HG03196 (cell line): Measurements from ENCODE around the gene GDPD3.

Experiments used
- ATAC-seq: cut with Tn5 transposase; IDR thresholded peaks from one replicate; pipeline ENCODE4 v1.9.1; 2021; ENCODE audit not compliant: unreplicated experiment

The GDPD3 gene

DNA sequence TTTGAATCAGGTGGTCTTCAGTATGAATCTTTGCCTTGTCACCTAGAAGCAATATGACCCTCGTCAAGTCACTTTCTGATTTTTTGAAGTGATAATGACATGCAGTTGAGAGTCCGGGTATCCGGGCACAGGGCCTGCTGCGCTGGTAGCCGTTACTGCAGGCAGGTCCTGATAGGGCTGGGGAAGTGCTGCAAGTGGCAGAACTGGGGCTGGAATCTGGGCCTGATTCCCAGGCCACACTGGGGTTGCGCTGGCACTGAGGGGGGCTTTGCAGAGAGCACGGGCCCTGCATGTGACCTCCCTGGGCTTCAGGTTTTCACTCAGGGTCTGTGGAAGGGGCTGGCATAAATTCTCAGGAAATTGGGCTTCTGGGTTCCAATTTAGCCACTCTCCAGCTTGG is 34.6 kb downstream of the GDPD3 start:
- no peak for ATAC-seq

DNA sequence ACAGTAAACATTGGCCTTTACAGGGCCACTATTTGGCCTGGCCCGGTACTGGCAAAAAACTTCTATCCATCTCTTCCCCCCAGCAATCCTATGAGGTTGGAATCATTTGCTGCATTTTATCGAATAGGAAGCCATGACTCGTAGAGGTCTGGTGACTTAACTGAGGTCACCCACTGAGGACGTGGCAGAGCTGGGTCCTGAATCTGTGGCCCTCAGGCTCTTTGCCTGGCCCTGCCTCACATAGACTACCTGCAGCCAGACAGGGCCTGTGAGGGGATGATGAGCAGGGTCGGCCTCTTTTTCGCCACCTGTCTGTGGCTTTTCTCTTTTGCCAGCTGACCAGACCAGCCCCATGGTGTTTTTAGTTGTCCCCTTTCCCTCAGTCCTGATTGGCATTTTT is 35.7 kb downstream of the GDPD3 start:
- ATAC-seq: no peak

DNA sequence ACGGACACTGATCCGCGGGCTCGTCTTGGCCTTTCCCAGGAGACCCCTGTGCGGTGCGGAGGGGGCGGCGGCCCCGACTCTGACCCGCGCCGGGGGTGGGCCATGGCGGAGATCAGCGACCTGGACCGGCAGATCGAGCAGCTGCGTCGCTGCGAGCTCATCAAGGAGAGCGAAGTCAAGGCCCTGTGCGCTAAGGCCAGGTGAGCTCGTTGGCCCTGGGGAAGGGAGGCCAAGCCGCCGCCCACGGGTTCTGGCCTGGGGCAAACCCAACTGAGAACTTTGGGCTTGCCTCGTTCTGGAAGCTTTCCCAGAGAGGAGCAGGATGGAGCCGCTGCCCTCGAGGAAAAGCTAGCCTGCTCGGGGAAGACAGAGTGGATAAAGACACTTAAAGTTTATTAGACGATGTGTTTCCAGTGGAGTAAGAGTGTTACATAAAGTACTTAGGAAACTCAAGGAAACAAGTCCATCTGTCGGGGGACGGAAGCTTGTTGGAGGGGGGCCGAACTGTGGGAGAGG is 37.0 kb downstream of the GDPD3 start:
- peak; percentile 28 for ATAC-seq

DNA sequence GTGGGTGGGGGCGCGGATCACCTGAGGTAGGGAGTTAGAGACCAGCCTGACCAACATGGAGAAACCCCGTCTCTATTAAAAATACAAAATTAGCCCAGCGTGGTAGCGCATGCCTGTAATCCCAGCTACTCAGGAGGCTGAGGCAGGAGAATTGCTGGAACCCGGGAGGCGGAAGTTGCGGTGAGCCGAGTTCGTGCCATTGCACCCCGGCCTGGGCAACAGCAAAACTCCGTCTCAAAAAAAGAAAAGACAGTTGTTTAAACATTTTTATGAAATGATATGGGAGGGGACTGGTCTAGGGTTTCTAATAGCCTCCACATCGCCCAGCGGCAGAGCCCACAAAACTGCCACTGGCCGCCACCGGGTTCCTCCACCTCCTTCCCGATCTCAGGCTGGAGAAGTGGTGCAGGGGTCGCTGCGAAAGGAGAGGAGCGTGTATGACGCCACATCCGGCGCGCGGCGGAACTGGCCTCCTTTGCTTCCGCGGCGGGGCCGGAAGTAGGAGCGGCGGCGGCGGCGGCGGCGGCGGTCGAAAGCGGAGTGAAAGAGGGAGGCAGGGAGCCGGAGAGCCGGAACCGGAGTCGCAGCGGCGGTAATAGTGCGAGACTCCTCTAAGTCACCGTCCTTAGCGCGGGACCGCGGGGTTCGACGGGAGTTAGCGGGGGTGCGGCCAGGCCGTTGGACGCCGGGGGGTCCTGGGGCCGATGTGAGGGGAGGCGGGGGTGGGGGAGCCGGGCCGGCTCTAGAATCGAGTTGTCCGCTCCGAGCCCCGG is 37.6 kb downstream of the GDPD3 start, which contains the start of gene PPP4C:
TSS of gene PPP4C (plus strand) at position 492 of the 773 bp plus-strand sequence. CDS start 384 bp downstream, outside the sequence.
- ATAC-seq: peak; percentile 77

DNA sequence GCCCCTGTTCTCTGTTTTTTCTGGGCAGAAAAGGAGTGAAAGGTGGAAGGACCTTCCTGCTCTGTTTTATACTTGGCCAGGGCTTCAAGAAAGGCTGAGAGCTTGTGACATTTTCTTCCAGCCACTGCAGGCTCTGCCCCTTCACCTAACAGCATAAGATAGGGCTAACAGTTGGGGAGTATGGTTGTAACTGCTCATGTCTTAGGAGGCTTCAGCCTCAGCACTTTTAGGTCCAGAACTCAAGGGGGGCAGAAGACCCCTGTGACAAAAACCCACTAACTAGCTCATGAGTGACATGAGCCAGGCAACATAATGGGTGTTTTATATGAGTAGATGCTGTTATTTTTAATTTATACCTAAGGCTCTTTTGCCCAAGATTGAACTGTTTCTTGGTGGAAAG is 42.8 kb downstream of the GDPD3 start:
- ATAC-seq: no peak

DNA sequence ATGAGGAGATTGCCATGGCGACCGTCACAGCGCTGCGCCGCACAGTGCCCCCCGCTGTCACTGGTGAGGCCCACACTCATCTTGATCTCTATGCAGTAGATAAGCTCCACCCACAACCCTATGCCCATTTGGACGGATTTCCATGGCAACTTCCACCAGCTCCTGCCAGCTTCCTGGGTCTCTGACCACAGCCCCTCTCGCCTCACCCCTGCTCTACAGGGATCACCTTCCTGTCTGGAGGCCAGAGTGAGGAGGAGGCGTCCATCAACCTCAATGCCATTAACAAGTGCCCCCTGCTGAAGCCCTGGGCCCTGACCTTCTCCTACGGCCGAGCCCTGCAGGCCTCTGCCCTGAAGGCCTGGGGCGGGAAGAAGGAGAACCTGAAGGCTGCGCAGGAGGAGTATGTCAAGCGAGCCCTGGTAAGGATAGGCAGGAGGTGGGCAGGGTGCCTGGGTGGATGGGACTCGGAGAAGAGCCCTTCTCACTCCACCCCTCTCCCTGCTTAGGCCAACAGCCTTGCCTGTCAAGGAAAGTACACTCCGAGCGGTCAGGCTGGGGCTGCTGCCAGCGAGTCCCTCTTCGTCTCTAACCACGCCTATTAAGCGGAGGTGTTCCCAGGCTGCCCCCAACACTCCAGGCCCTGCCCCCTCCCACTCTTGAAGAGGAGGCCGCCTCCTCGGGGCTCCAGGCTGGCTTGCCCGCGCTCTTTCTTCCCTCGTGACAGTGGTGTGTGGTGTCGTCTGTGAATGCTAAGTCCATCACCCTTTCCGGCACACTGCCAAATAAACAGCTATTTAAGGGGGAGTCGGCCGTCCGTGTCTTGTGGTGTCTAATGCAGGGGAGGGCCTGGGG is 43.5 kb downstream of the GDPD3 start:
- ATAC-seq: no peak

DNA sequence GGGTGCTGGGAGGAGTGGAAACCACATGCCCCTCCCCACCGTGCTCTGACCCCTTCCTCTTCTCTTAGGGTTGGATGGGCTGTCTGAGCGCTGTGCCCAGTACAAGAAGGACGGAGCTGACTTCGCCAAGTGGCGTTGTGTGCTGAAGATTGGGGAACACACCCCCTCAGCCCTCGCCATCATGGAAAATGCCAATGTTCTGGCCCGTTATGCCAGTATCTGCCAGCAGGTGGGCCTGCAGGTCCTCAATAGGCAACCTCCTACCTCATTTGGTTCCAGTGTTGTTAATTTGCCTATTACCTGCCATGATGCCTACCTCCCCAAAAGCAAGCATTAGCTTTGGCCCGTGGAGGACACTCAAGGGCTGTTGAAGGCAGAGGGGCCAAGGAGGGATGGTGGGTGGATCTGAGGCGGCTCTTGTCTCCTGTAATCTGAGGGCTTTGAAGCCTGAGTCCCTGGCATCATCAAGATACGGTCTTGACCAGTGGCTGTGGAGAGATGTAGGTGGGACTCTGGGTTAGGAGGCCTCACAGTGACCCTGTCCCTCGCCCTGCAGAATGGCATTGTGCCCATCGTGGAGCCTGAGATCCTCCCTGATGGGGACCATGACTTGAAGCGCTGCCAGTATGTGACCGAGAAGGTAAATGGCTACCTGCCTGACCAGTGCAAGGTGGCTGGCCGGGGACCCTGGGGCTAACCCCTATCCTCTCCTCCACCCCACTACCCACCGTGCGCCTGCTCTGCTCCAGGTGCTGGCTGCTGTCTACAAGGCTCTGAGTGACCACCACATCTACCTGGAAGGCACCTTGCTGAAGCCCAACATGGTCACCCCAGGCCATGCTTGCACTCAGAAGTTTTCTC is 44.4 kb downstream of the GDPD3 start:
- ATAC-seq: no peak

DNA sequence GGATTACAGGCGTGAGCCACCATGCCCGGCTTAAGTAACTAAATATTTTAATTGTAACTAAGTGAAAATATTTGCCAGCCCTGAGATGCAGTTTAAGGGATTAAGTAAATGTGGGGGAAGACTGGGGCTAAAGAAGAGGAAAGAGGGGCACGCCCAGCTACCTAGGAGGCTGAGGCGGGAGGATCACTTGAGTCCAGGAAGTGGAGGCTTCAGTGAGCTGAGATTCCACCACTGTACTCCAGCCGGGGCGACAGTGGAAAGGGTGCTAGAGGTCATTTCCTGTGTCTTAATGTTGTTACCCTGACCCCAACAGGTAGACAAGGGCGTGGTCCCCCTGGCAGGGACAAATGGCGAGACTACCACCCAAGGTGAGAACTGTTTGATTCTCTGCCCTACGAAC is 45.0 kb downstream of the GDPD3 start:
- no peak for ATAC-seq

DNA sequence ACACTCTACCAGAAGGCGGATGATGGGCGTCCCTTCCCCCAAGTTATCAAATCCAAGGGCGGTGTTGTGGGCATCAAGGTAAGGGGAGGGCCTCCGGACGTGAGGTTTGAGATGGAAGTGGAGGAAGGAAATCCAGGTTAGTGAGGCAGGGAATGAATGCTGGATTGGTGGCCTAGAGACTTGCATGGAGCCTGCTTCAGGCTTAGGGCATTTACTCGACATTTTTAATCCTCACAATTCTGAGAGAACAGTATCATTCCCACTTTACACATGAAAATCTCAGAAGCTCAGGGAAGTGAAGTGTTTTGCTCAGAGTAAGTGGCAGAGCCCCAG is 45.8 kb downstream of the GDPD3 start:
- ATAC-seq: no peak

DNA sequence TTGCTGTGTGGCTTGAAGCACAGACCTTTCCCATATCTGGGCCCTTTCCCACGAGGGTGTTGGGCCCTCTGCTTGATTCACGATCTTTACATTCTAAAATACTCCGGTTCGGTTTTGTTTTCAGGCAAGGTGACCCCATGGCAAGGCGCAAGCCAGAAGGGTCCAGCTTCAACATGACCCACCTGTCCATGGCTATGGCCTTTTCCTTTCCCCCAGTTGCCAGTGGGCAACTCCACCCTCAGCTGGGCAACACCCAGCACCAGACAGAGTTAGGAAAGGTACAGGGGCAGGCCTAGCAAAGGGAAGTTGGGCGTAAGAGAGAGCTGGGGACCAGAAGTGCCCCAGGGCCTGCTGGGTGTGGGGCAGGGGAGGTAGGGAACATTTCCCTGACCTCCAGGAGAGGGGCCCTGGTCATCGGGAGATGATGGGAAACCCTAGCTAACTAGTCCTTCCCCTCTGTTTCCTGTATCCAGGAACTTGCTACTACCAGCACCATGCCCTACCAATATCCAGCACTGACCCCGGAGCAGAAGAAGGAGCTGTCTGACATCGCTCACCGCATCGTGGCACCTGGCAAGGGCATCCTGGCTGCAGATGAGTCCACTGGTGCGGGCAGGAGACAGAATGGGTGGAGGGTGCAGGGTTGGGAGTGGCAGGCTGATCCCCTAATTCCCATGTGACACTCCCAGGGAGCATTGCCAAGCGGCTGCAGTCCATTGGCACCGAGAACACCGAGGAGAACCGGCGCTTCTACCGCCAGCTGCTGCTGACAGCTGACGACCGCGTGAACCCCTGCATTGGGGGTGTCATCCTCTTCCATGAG is 46.4 kb downstream of the GDPD3 start:
- no peak for ATAC-seq

DNA sequence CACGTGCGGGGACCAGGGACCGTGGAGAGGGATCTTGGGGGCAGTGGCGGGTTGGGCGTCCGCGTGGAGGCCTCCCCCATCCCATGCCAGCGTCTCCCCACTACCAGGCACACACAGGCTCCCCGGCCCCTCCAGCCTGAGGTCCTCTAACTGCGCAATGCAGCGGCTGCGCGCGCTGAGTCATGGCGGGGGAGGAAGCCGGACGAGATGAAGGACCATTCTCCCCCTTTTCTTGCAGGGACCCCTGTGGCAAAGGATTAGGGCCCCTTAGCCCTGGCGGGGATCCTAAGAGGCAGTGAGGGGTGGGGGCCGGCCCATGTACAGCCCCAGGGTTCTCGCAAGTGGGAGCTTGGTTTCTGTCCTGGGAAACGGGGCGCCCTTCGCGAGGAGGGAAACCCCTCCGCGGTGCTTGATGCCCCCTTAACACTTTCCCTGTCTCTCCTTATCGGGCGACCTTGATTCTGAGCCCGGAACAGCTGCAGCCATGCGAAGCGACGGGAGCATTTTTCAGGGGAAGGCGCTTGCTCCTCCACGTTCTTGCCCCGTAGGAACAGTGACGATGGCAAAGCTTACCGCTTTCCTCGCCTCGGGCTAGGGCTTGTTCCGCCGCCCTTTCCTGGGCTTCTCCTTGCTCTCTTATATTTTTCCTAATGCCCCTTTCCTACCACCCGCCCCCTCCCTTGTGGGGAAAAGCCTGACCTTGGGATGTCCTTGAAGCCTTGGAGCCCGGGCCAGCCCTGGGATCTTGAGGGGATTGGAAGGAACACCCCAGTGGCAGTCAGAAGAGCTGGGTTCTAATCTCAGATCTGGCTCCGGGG is 47.2 kb downstream of the GDPD3 start:
- ATAC-seq: no peak

DNA sequence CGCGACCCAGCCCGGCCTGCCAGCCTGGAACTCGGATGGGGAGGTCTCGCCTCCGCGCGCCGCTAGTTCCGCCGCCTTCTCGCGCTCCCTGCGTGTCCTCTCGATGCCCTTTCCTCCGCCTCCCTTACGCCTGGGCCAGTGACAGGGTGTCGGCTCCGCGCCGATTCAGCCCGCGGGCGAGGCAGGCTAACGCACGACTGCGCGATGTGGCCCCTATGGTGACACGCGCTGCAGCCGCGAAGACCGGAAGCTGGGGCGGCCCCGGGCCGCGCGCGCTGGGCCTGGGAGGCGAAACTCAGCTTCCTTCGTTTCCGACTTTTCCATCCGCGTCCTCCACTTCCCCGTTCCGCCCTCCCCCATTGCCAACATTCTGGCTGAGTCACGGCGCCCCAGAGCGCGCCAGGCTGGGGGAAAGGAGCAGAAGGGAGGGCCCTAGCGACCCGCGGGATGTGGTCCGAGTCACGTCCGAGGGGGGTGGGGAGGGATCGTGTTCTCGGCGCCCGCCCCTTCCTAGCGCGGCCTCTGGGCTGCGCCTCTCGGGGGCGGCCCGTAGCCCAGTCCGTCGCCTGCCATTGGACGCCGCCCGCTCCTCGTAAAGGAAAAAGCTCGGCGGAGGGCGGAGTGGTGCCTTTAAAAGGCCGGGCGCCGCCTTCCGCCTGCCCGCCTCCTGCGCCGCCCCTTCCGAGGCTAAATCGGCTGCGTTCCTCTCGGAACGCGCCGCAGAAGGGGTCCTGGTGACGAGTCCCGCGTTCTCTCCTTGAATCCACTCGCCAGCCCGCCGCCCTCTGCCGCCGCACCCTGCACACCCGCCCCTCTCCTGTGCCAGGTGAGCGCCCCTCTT is 48.0 kb downstream of the GDPD3 start, which contains the start of gene ALDOA:
TSS of gene ALDOA (plus strand) at position 659 of the 841 bp plus-strand sequence. CDS start 1,138 bp downstream, outside the sequence.
- ATAC-seq: peak; percentile 73

DNA sequence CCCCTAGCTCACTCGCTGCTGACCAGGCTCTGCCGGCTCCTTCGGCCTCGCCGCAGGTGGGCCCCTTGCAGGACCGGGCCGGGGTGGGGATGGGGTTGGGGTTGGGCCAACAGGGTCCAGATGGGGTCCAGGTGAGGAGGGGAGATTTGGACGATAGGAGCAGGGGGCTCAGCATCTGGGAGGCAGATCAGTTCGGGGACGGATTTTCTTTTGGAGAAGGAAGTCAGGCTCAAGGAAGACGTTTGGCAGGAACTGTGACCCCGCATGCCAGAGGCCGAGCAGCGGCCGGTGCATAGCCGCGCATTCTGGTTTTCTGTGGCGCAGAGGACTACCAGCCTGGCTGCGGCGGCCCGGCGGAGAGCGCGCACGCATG is 48.6 kb downstream of the GDPD3 start:
- peak; percentile 5 for ATAC-seq

DNA sequence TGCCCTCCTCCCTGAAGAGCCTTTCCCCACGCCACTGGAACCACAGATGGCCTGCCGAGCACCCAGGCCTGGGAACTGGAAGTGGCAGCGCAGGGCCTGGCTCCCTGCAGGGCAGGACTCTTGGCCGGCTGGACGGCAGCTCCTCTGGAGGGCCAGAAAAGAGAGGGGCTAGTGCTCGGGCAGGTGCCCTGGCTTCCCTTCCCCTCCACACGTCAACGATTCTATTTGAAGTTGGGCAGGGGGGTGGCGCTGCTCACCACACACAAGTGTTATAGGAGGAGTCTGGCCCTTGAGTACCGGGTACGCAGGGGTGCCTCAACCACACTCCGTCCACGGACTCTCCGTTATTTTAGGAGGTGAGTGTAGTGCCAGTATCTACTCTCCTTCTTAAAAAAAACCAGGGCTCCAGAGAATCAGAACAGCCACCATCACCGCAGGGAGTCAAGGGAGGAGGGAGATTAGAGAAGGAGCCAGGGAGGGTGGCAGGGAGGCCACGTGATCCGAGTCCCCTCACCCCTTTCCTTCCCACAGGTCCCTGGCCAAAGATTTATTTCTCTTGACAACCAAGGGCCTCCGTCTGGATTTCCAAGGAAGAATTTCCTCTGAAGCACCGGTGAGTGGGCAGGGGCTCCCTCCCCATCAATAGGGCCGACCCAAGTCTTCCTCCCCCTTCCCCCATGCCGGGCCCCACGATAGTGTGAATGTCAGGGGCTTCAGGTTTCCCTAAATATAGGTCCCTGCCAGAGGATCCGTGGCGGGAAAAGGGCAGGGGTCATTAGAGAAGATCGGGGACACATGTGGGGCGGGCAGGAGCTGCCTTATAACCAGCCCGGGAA is 49.2 kb downstream of the GDPD3 start:
- peak; percentile 35 for ATAC-seq

DNA sequence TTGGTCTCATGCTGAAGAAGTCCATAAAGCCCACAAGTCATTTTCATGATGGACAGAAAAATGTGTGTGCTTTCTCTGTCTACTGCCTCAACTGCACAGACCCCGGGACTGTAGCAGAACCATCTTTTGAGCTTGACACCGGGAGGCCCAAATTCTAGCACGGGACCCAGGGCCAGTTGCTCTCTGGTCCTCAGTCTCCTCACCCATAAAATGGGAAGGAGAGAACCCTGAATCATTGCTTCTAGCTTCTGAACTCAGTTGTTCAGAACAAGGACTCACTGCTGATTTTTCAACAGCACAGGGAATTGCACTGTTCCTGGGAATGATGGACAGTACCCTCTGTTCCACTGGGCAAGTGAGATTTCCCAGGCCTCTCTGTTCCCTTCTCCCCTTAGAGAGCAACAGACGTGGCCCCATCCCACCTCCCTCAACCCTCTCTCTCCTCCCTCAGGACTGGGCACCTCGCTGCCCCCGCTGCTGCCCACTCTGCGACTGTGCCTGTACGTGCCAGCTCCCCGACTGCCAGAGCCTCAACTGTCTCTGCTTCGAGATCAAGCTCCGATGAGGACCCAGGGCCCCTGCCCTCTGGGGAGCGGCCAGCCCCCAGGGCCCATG is 50.0 kb downstream of the GDPD3 start:
- ATAC-seq: no peak

DNA sequence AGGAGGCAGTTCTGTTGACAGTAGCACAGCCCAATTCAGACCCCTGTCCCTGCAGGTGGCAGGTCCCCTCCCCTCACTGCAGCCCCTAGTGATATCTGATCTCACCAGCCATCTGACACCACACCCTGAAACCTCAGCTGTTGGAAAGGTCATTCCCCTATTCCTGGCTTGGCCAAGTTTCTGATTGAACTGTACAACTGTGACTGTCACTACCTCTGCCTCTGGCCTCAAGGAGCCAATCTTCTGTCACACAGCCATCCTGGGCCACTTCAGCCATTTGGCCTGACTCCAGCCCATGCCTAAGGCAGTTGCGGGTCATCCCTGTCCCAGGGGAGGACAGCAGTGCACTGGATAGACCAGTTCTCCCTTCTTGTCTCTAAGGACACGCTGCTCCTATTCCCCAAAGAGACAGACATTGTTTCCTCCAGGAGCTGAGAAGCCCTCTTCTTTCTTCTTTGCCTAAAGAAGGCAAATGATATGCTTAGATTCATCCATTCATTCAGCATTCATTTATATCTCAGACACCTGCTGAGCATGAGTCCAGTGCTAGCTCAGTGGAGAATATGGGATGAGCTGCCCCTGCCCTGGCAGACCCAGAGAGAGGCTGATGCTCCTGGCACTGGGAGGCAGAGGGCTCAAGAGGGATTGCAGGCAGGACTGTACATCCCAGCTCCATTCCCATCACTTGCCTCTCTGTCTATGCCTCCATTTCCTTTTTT is 52.3 kb downstream of the GDPD3 start:
- no peak for ATAC-seq
